Measurements from ENCODE around the gene CDH4.

Gene CDH4

DNA sequence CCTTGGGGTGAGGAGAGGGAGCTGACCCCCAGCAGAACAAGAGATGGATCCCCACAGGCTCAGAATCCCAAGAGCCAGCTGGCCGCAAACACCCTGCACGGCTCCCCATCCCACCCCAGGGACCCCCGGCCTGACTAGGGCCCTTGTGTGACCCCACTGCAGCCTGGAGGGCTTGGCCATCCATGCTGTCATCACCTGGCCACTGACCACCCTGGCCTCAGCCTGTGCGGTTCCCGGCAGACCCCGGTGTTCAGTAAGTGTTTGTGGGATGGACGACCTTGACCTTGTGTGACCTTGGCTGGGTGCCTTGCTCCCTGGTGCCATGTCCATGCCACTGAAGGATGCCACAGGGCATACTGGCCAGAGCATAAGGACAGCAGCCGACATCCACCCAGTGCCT, 485.3 kb downstream of the CDH4 start:
- DNase-seq (ENCODE audit: extremely low read depth in 1 of 2, low read depth in 1 of 2): no peak

DNA sequence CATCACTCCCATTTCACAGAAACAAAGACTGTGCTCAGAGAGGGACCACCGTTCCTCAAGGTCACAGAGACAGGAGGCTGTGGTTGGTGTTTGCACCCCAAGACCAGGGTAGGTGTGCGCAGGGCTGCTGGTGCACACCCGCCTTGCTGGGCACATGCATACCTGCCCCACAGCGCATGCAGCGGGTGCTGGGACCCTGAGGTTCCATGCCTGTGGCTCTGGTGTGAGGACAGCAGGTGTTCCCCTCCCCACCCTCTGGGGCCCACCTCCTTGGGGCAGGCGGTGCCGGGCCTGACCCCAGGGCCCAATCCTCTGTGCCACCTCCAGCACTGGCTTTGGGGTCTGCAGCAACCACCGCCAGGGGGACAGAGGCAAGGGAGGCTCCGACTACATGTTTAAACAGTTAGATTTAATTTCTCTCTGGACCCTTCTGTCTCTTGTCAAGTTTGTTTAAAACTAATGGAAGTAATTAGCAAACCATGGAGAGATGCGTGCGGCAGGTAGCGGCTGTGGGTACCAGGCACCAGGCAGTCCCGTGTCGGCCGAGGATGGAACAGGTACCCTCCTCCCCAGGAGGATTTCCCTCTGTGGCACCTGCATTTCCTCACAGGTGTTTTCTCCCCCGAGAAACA, 485.9 kb downstream of the CDH4 start:
- no peak for DNase-seq (ENCODE audit: extremely low read depth in 1 of 2, low read depth in 1 of 2)

DNA sequence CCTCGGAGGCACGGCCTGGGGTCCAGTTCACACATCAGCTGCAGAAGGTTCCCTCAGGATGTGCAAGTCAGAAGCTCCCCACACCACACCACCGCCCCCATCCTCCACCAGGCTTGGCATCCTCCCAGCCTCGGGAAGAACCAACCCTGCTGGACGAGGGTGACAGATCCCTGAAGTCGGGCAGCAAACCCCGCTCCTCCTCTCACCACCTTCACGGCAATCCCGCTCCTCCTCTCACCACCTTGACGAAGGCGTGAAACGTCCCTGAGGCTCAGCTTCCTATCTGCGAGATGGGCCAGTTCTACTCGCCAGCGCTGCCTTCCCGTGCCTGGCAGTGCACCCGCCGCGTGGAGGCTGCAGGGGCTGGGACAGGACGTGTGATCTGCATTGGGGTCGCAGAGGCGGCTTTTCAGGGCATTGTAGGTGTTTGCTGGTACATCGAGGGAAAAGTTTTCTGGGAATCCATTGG, 486.6 kb downstream of the CDH4 start:
- no peak for DNase-seq (ENCODE audit: extremely low read depth in 1 of 2, low read depth in 1 of 2)

DNA sequence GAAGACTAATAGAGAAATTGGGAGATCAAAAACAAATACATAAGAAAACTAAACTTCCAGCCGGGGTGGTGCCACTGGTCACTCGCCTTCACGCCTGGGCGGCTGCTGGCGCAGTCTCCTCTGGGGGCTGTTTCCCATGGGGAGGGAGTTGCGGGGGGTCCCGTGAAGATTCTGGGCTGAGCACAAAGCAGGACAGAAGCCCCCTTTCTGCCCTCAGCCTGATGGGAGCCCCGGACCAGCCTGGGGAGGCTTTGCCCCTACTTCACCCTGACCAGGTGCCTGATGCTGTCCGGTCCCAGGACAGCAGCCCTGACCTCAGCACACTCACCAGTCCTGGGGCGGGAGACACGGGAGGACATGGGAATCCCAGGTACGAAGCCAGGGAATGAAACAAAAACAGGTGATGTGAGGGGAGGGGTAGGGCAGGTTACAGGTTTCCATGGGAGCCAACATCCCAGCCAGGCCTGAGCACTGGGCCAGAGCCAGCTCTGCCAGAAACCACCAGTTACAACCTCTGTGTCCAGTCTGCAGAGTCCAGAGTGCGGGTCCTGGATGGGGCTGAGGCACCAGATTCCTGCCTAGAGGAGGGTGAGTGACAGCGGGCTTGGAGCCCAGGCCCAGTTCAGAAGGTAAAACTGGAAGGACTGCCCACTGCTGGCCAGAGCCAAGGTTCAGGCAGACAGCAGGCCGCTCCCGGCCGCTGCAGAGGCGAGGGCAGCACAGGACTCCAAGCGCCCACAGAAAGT, 487.2 kb downstream of the CDH4 start:
- no peak for DNase-seq (ENCODE audit: extremely low read depth in 1 of 2, low read depth in 1 of 2)

DNA sequence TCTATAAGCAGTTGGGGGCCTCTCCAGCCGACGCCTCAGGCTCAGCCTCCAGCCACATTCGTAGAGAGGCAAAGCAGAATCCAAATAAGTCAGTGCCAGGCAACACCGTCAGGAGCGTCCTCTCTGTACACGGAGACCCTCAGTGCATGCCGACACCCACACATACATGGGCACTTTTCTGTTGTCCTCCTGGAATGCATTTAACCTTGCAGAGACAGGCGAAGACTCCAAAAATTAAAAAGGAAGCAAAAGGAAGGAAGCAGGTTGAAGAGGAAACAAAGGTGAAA, 487.7 kb downstream of the CDH4 start:
- no peak for DNase-seq (ENCODE audit: extremely low read depth in 1 of 2, low read depth in 1 of 2)

DNA sequence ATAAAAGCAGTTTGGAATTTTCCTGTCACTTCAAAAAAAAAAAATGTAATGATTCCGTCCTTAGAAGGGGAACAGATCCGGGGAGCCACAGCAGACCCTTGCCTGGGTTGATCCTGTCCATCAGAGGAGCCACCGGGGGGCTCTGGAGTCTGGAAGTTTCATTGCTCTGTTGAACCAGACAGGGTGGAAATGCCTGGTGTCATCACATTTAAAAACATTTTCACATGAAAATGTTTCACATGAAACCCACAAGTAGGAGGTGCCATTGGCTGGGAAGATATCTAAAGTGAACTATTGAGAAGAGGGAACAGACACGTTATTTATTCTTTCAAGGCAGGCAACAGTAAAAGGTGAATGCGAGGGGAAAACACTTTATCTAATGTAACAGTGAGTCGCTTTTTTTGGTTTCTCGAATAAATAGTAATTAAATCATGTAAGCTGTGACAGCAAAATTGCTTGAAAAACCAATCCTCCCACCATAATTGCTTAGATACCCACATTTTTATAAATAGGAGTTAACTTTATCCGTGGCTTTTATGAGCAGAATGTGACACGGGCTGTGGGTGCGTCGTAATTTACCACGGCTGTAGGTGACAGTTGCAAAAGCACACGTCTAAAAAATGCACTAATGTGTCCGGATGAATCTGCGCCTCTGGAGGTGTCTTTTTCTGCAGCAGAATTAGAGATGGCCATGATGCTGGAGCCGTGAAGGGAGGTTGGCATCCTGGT, 490.2 kb downstream of the CDH4 start:
- DNase-seq (ENCODE audit: extremely low read depth in 1 of 2, low read depth in 1 of 2): no peak

DNA sequence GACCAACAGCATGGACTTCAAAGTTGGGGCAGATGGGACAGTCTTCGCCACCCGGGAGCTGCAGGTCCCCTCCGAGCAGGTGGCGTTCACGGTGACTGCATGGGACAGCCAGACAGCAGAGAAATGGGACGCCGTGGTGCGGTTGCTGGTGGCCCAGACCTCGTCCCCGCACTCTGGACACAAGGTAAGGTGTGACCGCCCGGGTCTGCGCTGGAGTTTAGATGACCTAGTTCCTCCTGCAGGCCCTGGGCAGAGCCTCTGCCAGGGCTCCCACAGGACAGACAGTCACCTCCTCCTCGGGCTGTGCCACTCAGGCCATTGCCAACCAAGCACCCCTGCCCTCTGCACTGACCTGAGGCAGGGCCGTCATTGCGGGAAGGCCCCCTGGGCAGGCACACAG, 491.5 kb downstream of the CDH4 start:
- DNase-seq (ENCODE audit: extremely low read depth in 1 of 2, low read depth in 1 of 2): no peak

DNA sequence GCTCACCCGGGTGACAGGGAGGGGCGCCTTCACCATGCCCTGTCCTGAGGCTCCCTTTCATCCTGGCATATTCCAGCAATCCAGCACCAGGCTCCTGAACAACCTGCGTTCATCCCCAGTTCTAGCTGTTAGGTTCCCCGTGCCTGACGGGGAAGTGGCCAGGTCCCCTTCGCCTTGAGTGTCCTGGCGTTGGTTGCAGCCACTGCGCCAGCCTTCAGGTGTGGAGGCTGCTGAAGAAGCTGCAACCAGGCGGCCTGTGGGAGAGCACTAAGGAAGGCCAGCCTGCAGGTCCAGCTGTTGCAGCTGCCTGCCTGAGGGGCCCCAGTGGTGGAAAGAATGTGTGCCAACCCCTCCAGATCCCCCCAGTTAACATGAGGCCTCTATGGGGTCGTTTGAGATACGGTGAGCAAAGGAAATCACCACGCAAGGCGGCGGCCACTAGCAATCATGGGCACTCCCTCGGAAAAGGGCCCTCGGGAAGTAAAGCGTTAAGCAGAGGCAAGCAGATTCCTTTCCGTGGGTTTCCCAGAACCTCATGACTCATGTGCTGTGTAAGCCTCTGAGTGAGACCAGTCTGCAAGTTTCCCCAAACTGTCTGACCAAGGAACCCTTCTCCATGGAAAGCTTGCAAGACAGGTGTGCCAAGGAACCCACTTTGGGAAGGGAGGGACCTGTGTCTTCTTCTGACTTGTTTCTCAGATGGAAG, 492.8 kb downstream of the CDH4 start:
- no peak for DNase-seq (ENCODE audit: extremely low read depth in 1 of 2, low read depth in 1 of 2)

DNA sequence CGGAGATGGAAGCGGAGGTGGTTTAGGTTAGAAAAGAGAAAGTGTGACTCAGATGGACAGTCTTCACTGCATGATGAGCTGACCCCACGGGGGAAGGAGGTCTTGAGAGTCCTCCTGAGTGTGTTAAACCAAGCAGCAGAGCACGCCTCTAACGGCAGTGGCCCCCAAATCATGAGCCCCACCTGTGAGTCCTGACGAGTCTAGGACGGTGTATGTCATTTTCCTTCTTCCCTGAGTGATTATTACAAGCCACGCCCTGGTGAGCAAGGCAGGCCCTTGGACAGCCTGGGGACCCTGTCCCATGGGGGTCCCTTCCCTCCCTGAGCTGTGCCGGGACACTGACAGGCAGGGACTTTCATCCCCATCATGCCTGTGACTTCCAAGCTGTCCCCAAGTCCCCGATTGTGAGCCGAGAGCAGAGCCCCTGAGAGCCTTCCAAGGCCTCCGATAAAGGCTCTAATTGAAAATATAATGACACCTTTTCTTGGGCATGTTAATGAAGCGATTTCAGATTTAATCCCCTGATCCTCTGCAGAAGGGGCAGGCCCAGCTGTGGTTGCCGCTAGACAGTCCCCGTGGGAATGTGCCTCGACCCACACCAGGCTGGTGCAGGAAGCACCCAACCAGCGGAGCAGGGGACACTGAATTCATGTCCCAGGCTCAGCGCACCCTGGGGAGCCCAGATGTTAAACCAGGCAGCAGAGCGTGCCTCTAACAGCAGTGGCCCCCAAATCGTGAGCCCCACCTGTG, 493.5 kb downstream of the CDH4 start:
- DNase-seq (ENCODE audit: extremely low read depth in 1 of 2, low read depth in 1 of 2): no peak

DNA sequence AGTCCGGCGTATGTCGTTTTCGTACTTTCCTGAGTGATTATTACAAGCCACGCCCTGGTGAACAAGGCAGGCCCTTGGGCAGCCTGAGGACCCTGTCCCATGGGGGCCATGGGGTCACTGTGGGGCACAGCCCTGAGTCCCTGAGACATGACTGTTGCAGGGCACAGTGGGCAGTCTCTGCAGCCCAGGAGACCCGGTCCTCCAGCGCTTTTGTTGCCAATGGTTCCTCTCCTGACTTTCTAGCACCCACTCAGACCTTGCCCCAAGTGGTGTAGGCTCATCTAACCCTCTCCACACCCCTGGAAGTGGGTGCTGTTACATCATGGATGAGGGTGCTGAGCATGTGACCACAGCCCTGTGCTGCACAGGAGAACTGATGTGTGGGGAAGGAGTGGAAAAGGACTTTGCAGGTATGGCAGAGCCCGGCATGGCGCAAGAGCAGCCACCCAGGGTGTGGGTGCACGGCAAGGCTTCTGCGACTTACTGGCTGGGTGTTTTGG, 494.1 kb downstream of the CDH4 start:
- DNase-seq (ENCODE audit: extremely low read depth in 1 of 2, low read depth in 1 of 2): no peak

DNA sequence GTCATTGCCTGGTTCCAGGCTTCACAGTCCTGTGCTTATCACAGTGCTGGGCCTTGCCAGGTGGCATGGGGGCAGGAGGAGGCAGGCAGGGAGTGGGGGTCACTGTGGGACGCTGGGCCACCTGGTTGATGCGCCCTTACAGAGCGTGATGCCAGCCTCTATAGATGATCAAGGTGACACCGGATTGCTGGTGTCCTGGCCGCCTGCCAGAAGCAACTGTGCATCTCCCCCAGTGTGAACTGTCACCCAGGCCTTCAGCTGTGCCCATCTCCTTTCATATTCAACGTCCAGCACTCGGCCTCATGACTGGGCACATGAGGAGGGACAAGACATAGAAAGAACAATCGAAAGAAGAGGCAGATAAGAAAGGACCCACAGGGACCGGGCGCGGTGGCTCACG, 494.7 kb downstream of the CDH4 start:
- DNase-seq (ENCODE audit: extremely low read depth in 1 of 2, low read depth in 1 of 2): no peak

DNA sequence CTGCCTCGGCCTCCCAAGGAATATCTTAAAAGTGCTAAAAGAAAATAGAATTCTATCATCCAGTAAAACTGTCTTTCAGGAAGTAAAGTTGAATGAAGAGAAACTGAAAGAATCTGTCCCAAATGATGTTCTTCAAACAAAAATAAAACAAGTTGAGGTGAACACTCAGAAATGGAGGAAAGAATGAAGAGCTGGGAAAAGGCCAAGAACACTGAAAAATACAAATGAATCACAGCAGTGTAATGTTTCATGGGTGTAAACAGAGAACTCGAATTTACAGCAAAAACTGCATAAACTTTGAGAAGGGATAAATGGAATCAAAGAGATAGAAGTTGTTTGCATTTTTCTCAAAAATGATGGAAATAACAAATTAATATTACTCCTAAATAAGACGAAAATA, 496.3 kb downstream of the CDH4 start:
- no peak for DNase-seq (ENCODE audit: extremely low read depth in 1 of 2, low read depth in 1 of 2)

DNA sequence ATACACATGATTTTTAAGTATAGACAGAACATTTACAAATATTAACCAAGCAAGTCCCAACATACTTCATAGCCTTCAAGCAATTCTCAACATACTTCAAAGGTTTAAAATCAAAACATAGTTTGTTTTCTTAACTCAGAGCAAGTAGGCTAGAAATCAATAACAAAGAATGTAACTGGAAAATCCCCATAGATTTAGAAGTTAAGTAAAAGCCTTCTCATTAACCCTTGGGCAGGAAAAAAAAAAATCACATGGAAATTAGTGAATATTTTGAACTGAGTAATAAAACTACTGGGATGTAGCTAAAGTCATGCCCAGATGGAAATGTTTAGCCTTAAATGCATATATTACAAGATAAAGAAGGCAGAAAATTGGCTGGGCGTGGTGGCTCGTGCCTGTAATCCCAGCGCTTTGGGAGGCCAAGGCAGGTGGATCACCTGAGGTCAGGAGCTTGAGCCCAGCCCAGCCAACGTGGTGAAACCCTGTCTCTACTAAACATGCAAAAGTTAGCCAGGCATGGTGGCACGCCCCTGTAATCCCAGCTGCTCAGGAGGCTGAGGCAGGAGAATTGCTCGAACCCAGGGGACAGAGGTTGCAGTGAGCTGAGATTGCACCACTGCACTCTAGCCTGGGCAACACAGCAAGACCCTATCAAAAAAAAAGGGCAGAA, 497.5 kb downstream of the CDH4 start:
- no peak for DNase-seq (ENCODE audit: extremely low read depth in 1 of 2, low read depth in 1 of 2)

DNA sequence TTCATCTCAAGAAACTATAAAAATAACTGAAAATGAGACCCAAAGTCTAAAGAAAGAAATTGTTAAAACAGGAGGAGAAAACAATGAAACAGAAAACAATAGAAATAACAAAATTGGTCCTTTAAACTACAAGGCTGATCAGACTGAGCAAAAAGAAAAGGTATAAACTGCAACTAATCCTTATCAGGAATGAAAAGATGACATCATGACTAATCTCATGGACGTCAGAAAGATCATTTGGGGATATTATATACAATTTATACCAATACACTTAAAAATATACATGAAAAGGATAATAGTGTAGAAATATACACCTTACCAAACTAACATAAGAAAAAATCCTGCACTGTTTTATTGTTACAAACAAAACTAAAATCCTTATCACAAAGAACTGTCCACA, 498.0 kb downstream of the CDH4 start:
- no peak for DNase-seq (ENCODE audit: extremely low read depth in 1 of 2, low read depth in 1 of 2)

DNA sequence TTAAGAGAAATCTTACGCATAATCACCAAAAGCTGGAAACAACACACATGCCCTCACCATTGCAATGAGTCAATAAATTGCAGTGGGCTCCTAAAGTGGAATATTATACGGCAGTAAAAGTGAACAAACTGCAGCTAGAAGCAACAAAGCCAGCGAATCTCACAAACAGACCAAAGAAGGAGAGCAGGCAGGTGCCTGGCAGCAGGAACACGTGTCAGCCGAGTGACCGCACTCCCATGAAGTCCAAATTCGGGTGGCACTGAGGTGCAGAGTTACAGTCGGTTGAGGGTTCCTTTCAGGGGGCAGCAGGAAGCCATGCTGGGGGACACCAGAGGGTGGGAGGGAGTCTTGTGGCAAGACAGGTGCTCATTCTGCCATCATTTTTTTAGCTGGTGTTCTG, 500.5 kb downstream of the CDH4 start:
- no peak for DNase-seq (ENCODE audit: extremely low read depth in 1 of 2, low read depth in 1 of 2)

DNA sequence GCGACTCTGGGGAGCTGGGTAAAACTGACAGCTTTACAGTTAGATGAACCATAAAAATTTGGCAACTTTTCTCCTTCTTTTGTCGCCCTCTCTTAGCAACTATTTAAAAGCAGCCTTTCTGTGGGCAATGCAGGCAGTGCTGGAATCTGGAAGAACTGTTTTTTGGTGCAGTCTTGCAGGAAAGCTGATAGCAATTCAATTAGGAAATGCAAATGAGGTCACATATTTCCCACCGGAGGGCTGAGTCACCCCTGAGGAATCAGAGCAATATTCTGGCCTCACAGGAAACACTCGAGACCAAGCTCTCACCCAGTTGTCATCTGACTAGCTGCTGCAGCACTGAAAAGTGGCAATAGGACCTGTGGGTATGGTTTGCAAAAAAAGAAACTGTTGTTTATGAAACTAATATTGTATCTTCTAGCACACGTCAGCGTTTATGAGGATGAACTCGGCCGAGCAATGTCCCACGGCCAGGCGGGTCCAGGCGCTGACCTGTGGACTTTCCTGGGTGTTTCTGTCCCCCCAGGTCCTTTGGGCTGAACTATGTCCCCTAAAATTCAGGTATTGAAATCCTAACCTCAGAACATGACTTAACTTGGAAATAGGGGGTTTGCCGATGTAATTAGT, 501.4 kb downstream of the CDH4 start:
- DNase-seq (ENCODE audit: extremely low read depth in 1 of 2, low read depth in 1 of 2): no peak

DNA sequence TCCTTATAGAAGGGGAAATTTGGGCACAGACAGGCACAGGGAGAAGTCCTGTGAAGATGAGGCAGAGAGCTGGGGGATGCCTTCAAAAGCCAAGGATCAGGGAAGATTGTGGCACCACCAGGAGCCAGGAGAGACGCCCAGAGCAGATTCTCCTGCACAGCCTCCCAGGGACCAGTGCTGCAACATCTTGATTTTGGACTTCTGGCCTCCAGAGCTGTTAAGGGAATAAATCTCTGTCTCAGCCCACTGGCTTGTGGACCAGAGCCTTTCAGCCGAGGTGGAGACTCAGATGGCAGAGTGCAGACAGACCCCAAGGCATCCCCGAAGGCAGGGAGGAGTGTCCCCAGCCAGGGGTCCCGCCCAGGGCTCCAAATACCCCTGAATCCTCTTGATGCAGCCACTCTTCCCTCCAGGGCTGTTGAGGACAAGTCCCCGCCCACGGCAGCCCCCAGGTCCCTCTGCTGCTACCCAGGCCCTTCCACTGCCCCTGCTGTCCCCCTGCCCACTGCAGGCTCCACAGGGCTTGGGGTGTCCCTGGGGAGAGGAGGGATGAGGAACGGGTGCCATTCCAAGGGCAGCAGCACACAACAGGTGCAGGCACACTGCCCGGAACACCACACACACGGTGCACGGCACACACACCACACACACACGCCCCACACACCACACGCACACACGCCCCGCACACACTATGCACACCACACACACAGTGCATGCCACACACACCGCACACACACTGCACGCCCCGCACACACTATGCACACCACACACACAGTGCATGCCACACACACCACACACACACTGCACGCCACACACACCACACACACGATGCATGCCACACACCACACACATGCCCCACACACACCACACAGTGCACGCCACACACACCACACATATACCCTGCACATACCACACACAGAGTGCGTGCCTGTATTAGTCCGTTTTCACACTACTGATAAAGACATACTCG, 502.2 kb downstream of the CDH4 start:
- DNase-seq (ENCODE audit: extremely low read depth in 1 of 2, low read depth in 1 of 2): no peak

DNA sequence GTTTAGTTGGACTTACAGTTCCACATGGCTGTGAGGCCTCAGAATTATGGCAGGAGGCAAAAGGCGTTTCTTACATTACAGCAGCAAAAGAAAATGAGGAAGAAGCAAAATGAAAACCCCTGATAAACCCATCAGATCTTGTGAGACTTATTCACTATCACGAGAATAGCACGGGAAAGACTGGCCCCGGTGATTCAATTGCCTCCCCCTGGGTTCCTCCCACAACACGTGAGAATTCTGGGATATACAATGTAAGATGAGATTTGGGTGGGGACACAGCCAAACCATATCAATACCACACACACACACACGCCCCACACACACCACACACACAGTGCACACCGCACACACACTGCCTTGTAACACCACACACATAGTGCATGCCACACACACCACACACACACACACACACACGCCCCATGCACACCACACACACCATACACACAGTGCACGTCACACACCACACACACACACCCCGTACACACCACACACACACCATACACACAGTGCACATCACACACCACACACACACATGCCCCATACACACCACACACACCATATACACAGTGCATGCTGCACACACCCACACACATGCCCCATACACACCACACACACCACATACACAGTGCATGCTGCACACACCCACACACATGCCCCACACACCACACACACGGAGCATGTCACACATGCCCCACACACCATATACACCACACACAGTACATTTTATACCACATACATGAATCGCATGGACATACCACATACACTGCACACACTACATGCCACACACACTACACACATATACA, 503.1 kb downstream of the CDH4 start:
- no peak for DNase-seq (ENCODE audit: extremely low read depth in 1 of 2, low read depth in 1 of 2)

All from activated CD8-positive, alpha-beta memory T cell treated with anti-CD3 and anti-CD28 coated beads for 1 hour (primary cell).